GM19324 (cell line): Measurements from ENCODE around the gene PHF5A.

Source experiments
- ATAC-seq: cut with Tn5 transposase; IDR thresholded peaks from one replicate; pipeline ENCODE4 v1.9.1; 2021; ENCODE audit warnings: mild to moderate bottlenecking, moderate library complexity; ENCODE audit not compliant: unreplicated experiment, low FRiP score

Gene PHF5A

GRCh38 chr22:41468381-41469217 lies at the start of gene PHF5A, which contains the start of gene ACO2:
Gene PHF5A, minus strand, starts transcription at chr22:41468692. Its CDS starts 39 bp downstream, at chr22:41468653.
Gene ACO2, plus strand, starts transcription at chr22:41469117. Its CDS starts 30 bp downstream, at chr22:41469147.
- peak; percentile 92 for ATAC-seq

GRCh38 chr22:41518048-41518347 lies 49.5 kb upstream of the PHF5A start:
- no peak for ATAC-seq

- no peak for ATAC-seq
Observed at GRCh38 chr22:41517172-41518047, 48.9 kb upstream of the PHF5A start.

- no peak for ATAC-seq
Observed at GRCh38 chr22:41516462-41516861, 48.0 kb upstream of the PHF5A start.

GRCh38 chr22:41513391-41513790 lies 44.9 kb upstream of the PHF5A start:
- ATAC-seq, result no peak

GRCh38 chr22:41512421-41513194 lies 44.1 kb upstream of the PHF5A start:
- no peak for ATAC-seq

- ATAC-seq, result no peak
Observed at GRCh38 chr22:41511521-41511968, 43.1 kb upstream of the PHF5A start.

GRCh38 chr22:41508770-41509170 lies 40.3 kb upstream of the PHF5A start:
- ATAC-seq, result no peak

- no peak for ATAC-seq
Observed at GRCh38 chr22:41507330-41508063, 39.0 kb upstream of the PHF5A start.

- no peak for ATAC-seq
Observed at GRCh38 chr22:41505511-41506220, 37.2 kb upstream of the PHF5A start.

- no peak for ATAC-seq
Observed at GRCh38 chr22:41504816-41505215, 36.3 kb upstream of the PHF5A start.

GRCh38 chr22:41504397-41504796 lies 35.9 kb upstream of the PHF5A start:
- ATAC-seq, result no peak

- no peak for ATAC-seq
Observed at GRCh38 chr22:41501209-41501608, 32.7 kb upstream of the PHF5A start.

GRCh38 chr22:41500303-41500702 lies 31.8 kb upstream of the PHF5A start:
- no peak for ATAC-seq

GRCh38 chr22:41499624-41500280 lies 31.3 kb upstream of the PHF5A start:
- no peak for ATAC-seq

GRCh38 chr22:41498303-41498835 lies 29.9 kb upstream of the PHF5A start:
- ATAC-seq, result no peak

- no peak for ATAC-seq
Observed at GRCh38 chr22:41491374-41492100, 23.0 kb upstream of the PHF5A start.
